HS-27A (cell line): ENCODE data around the gene EFCAB11.
"Not testable (repeated sequence)": the region's sequence is repeated elsewhere in the genome, so short reads cannot be mapped to it uniquely, and the experiment has no call there.

Source experiments
- DNase-seq: peaks from one replicate; pipeline ENCODE4 v3.0.0-alpha.2; 2012; ENCODE audit warnings: low read depth, missing footprints

Gene EFCAB11

DNA sequence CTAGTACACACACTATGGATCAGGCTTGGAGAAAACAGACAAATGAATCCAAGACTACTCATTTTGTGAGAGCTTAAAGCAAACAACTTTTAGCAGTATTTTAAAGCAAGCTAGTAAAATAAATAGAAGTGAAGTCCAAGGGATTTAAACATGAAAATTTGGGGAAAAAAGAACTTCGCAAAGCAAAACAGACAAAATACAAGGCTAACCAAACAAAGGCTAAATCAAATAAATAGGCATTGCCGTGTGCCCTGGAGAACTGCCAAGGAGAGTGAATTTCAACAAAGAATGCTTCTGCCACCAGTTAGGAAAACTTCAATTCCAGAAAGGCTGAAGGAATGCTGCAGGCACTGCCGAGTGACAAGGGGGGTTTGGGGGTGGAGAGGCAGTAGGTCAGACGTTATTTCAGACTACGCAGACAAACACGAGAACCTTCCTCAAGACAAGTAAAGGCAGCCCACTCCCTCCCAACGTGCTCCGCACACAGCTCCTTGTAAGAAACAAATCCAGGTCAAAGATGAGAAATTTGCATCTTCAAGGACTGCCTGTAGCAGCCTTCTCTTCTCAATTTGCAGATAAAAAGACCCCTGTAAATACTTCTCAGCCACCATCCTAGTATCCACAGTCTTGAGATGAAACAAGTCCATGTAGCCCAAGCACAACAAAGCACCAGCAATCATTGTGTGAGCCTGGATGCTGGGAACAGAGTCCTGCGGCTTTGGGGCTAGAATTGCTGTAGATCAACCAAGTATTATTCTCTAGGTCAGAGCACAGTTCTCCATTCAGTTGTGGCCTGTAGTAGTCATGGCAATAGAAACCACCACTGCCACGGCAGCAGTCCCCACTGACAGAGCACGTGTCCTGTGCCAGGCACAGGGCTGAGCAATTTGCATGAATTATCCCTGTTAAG, 43.3 kb downstream of the EFCAB11 start:
- no peak for DNase-seq

GRCh38 chr14:89910691-89911009, 43.9 kb downstream of the EFCAB11 start:
- no peak for DNase-seq

DNA sequence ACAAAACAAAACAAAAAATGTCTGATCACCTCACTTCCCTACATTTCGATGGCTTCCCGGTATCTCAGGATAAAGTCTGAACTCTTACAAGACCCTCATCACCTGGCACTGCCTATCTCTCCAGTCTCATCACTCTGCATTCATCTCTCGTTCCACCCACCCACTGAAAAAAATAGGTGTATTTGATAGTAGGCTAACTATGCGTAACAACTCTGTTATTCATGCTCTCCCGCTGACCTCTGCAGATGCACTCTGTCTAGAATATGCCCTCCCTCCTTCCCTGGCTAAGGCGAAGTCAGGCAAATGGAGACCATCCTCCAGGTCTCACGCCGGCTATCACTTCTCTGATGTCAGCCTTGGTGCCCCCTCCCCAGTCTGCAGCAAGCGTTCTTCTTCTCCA, 44.9 kb downstream of the EFCAB11 start:
- DNase-seq: no peak

DNA sequence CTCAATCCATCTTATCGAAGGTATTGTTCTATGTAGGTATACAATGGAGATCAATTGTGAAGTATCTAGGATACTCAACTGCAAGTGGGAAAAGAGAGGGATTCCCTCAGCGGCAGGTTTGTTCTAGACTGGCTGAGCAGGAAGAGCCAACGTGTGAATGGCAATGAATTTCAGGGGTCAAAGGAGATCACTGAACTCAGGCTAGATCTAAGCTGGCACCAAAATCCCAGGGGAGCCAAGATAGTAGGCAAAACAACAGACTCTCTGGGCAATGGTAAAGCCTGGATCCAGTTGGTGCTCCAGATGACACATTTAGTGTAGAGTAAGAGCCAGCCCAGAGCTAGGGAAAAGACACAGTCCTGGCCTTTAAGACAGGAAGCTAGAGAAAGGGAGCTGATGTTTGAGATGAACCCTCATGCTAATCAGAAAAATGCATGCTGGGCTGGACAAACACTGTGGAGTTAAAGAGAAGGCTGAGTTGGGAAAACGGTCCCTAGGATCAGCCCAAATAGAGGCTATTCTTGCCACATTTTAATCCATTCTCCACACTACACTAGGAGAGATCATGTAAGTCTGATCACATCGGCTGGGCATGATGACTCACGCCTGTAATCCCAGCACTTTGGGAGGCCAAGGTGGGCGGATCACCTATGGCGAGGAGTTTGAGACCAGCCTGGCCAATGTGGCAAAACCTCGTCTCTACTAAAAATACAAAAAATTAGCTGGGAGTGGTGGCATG, 45.6 kb downstream of the EFCAB11 start:
- no peak for DNase-seq

DNA sequence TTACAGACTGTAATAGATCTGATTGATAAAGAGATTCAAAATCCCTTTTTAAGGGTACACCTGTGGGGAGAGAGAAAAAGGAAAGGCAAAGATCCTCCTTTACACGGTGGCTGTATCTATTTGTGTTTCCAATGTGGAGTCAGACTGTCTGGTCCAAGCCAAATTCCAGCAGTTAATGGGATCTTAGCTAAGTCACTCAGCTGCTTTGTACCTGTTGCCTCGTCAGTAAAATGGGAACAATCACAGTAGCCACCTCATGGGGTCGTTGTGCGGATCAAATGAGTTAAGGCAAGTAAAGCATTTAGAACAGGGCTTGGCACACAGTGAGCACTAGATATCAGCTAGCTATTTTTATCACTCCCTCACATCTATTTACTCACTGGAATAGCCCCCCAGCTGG, 46.9 kb downstream of the EFCAB11 start:
- DNase-seq: no peak

DNA sequence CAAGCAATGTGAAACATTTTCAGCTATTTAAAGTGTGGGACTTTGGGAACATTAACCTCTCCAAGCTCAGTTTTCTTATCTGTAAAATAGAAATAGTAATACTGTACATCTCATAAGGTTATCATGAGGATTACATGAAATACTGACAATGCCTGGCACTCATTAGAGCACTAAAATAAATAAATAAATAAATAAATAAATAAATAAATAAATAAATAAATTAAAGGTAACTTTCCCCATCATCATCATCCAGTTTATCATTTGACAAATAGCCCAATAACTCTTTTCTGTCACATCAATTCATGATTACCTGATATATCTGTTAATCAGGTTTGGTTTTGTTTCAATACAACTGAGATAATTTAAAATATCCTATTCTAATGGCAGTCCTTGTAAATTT, 48.5 kb downstream of the EFCAB11 start:
- DNase-seq: no peak

DNA sequence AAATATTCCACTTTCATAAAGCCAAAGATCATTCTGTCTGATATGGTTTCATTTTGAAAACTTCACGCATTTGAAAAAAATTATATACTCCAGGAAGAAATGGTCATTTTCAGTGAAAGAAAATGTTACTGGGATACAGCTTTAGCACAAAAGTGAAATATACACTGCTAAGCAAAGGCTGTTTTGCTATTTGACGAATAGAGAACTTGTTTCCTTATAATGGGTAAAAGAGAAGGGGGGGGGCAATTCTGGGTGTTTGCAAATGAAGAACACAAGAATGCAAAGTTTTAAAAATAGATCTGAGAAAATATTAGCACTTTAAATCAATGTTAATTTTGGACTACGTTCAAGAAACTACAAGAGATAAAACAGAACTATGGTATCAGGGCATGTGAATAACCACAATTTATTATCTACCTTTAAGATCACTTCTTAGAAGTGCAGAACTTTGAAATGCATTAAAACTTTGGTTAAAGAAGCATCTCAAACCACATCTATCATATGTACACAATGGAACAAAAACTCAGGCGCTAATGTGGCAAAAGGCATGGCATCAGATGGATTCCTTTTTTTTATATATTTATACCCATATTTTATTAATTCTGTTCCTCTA, 51.1 kb downstream of the EFCAB11 start:
- no peak for DNase-seq

GRCh38 chr14:89902881-89903280, 51.6 kb downstream of the EFCAB11 start:
- DNase-seq: no peak

DNA sequence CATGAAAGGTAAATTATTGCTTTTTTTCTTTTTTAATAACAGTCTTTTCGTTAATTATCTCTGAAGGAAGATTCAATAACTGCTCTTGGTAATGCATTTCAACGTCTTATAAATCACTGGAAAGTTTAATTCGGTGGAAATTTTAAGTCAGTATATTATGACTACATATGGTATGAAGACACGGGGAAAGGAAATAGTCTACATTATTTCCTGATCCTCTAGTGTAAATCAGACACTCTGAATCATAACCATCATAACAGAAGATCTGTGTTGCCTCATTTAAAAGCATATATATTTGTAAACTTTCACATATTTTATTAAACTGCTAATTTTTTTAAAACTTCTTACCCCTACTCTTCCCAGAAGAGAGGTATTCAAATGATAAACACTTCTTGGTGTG, 53.7 kb downstream of the EFCAB11 start:
- DNase-seq: no peak

DNA sequence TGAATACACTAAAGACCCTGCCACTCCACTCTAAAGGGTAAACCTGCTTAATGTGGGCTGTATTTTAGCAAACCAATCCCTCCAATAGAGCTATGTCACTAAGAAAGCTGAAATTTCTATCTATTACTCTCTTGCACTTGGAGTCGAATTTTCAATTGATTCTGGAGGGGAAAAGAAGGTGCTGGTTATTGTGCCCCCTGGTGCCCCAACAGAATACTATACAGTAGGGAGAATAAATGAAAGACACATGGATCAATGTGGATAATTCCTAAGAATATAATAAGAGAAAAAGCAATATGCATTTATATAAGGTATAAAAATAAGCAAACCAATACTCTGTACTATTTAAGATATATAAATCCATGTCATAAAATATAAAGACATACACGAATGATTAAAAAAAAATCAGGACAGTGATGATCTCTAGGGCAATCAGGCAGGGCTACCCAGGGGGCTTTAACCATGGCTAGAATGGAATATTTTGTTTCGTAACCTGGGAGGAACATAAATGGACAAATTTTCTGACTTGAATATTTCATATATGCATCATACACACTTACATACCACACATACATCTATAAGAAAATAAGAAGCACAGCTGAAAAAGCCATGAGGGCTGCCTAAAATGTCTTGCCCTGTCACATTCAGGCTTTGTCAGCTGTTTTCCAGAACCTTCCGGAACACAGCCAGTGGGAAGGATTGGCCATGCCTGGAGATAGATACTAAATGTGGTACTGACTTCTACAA, 54.4 kb downstream of the EFCAB11 start:
- DNase-seq: no peak

DNA sequence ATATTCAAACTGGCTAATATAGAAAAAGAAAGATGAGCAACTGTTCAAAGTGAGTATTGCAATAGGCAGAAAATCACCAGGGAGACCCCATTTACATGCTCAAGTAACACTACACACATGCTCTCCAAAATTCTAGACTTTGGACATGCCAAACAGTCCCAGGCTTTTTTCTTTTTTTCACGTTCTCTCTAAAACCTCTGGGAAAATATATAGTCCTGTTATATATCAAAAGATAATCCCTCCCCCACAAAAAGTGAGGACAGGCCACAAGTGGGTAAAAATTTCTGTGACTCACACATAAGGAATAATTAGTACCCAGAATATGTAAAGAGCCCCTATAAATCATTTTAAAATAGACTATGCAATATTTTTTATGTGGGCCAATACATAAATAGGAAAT, 55.2 kb downstream of the EFCAB11 start:
- DNase-seq: no peak

DNA sequence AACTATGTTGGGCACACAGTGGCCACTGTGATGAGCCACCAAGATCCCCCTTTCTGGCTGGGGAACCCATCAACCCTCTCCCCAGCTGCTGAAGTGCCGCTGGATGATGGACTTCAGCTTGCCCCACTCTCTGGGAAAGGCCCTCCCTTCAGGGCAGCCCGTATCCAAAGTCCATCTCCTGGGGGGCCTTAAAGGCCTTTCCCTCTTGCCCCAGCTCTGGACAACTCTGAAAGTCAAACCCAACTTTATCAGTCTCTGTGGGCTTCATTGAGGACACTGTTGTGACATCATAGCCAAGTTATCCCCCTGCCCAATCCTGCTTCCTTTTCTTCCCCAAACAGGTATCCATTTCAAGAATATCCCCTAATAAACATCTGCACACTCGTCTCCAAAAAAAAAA, 61.1 kb downstream of the EFCAB11 start:
- DNase-seq: not testable (repeated sequence)

DNA sequence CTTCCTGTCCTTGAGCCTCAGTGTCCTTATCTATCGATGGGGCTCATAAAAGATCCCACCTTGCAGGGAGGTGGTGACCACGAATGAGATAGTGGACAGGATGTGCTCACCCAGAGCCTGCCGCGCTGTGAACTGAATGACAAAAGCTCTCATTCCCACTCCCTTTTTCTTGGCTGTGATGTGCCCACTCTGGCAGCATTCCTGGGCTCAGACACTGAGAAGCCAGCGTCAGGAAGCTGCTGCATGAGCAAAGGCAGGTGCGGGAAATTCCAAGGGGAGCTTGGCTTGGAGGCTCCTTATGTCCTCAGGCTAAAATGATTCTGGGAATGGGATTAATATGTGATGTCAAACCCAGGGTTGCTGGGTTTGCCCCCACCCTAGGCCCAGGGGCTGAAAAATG, 61.6 kb downstream of the EFCAB11 start:
- DNase-seq: no peak

DNA sequence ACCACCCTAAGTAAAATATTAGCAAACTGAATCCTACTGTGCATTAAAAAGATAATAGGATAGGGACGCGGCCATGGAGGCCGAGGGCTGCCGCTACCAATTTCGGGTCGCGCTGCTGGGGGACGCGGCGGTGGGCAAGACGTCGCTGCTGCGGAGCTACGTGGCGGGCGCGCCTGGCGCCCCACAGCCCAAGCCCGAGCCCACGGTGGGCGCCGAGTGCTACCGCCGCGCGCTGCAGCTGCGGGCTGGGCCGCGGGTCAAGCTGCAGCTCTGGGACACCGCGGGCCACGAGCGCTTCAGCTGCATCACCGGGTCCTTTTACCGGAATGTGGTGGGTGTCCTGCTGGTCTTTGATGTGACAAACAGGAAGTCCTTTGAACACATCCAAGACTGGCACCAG, 62.8 kb downstream of the EFCAB11 start:
- not testable (repeated sequence) for DNase-seq

DNA sequence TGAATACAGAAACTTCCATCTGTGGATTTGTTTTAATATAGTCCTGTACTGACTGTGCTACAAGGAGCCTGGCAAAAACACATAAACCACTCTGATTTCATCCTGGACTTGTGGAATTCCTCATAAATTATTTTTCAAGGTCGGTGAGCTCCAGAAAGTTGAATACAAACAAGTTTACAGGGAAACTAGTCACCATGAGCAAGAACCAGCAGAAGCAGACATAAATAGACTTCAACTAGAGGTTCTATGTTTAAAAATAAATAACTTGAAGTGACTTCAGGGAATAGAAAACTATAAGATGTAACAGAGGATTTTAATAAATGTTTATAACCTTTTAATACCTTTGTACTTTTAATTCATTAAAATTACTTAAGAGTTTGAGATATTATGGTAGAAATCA, 63.5 kb downstream of the EFCAB11 start:
- DNase-seq: no peak

GRCh38 chr14:89890589-89890988, 63.9 kb downstream of the EFCAB11 start:
- DNase-seq: no peak

GRCh38 chr14:89889626-89890025, 64.9 kb downstream of the EFCAB11 start:
- DNase-seq: no peak

DNA sequence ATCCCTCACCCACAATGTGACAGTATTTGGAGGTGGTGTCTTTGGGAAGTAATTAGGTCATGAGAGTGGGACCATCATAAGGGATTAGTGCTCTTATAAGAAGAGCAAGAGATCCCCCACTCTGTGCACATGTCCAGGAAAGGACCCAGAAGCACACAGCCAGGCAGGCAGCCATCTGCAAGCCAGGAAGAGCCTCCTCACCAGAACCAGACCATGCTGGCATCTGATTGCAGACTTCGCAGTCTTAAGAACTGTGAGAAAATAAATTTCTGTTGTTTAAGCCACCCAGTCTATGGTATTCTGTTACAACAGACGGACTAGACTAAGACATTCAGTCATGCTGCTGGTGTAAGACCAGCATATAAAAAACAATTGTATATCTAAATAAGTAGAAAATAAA, 69.8 kb downstream of the EFCAB11 start:
- DNase-seq: no peak

DNA sequence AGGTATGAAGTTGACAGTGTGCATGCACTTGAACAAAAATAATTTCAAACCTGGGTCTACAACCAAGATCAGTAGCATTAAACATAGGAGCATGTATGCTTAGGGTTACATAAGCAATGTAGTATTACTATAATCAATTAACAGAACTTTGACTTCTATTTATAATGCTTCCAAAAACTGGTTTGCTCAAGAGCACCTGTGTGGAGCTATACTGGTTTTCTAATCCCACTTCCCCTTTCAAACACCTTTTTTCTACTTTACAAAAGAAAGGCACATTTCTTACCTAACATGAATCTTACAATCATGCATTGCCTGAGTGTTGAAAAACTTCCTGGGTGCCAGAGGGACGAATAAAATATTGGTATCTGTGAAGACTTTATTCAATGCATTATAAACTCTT, 72.7 kb downstream of the EFCAB11 start:
- no peak for DNase-seq

DNA sequence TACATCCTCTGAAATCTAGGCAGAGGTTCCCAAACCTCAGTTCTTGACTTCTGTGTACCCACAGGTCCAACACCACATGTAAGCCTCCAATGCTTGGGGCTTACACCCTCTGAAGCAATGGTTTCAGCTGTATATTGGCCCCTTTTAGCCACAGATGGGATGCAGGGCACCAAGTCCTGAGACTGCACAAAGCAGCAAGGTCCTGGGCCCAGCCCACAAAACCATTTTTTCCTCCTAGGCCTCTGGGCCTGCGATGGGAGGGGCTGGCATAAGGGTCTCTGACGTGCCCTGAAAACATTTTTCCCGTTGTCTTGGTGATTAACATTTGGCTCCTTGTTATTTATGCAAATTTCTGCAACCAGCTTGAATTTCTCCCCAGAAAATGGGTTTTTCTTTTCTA, 80.4 kb downstream of the EFCAB11 start:
- DNase-seq: not testable (repeated sequence)

DNA sequence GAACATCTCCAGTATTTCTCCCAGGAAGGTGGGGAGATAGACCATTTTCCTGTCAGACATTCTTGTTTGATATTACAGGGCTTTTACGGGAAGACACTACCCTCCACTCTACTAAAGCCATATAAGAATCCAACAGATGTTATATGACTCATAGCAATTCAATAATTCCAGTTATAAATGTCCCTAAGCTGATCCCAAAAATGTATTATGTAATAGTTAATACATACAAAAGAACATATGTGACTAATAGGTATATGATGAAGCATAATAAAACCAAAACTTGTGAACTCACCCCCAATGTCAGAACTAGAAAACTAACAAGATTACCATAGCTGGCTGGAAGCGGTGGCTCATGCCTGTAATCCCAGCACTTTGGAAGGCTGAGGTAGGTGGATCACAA, 84.2 kb downstream of the EFCAB11 start:
- no peak for DNase-seq

DNA sequence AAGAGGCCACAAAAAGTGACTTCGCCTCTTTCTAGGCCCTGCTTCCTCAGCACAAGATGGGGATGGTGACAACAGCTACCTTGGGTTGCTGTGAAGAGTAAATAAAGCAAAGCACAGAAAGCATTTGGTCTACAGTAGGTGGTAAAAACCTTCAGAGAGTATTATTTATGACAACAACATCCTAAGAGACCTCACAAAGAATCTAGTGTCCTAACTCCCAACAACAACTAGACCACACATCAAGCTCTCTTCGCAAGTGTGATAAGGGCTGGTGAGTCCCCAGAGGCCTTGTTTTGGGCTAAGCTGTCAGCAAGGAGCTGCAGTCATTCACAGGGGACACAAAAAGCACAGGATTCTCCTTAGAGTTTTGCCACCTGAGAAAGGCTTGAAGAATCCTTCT, 84.9 kb downstream of the EFCAB11 start:
- DNase-seq: no peak
